Measurements from ENCODE around the gene DAB2IP. TPM values are rescaled to one million over a fixed set of nuclear protein-coding genes. Genes with fewer than 3 reads are reported as not detected.

DAB2IP gene
- total RNA-seq, 1 donor from 2014 or later = 71.6 TPM

GRCh38 chr9:121774715-121775613, 123.5 kb downstream of the DAB2IP start:
- peaks cover 32 to 36% of the 10 kb centered on the region in 2 donors for H3K4me1 ChIP-seq
- DNase-seq (ENCODE audit: low spot score in 2 of 2) = peak; percentile 4 to 58
- no peak overlapping the region for H3K4me3 ChIP-seq
- peaks cover 47 to 58% of the 10 kb centered on the region in 2 donors for H3K36me3 ChIP-seq
- intact Hi-C loops (cut with DNase I) = loop anchor here (5.0 kb wide), 2 partner anchors 73 to 212 kb away; no protein-coding TSS in a partner anchor
- H3K27me3 ChIP-seq = no peaks in the 10 kb centered on the region
- peak overlapping the region; percentile 82 to 94 for H3K27ac ChIP-seq
- no peak for TF ChIP-seq CTCF (IDR thresholded peaks at IDR 0.05)
- H3K9me3 ChIP-seq = no peaks in the 10 kb centered on the region

- H3K27ac ChIP-seq = peak overlapping the region in 1 of 2 donors; percentile 15
- peaks cover 56 to 63% of the 10 kb centered on the region in 2 donors for H3K36me3 ChIP-seq
- intact Hi-C loops (cut with DNase I) = no loop called here
- DNase-seq (ENCODE audit: low spot score in 2 of 2) = peak; percentile 3 to 61
- TF ChIP-seq CTCF (IDR thresholded peaks at IDR 0.05) = no peak
- no peak overlapping the region for H3K4me3 ChIP-seq
- H3K9me3 ChIP-seq = no peaks in the 10 kb centered on the region
- no peaks in the 10 kb centered on the region for H3K27me3 ChIP-seq
- peaks cover 22 to 27% of the 10 kb centered on the region in 2 donors for H3K4me1 ChIP-seq
These were observed 124.7 kb downstream of the DAB2IP start for GRCh38 chr9:121776001-121776738.

- intact Hi-C loops (cut with DNase I) = no loop called here
These were observed 125.6 kb downstream of the DAB2IP start for GRCh38 chr9:121776739-121777637.

GRCh38 chr9:121778252-121779225, 127.1 kb downstream of the DAB2IP start:
- Histone ChIP-seq H3K27me3 (no peaks in the 10 kb centered on the region), H3K4me3 (no peak overlapping the region), H3K27ac (no peak overlapping the region), H3K9me3 (no peaks in the 10 kb centered on the region), H3K36me3 (peaks cover 76 to 81% of the 10 kb centered on the region in 2 donors), H3K4me1 (peaks cover 0 to 6% of the 10 kb centered on the region in 2 donors)
- no peak for DNase-seq (ENCODE audit: low spot score in 2 of 2)
- no peak for TF ChIP-seq CTCF (IDR thresholded peaks at IDR 0.05)
- intact Hi-C loops (cut with DNase I) = no loop called here

More at GRCh38 chr9:121776739-121777637, 125.6 kb downstream of the DAB2IP start:
- Histone ChIP-seq H3K4me3 (no peak overlapping the region), H3K36me3 (peaks cover 64 to 71% of the 10 kb centered on the region in 2 donors), H3K4me1 (peaks cover 14 to 20% of the 10 kb centered on the region in 2 donors), H3K27ac (peak overlapping the region in 1 of 2 donors; percentile 15), H3K27me3 (no peaks in the 10 kb centered on the region), H3K9me3 (no peaks in the 10 kb centered on the region)
- no peak for TF ChIP-seq CTCF (IDR thresholded peaks at IDR 0.05)
- DNase-seq (ENCODE audit: low spot score in 2 of 2) = no peak
